Upper lobe of right lung (tissue), 1 donor: Measurements from ENCODE around the gene MOB2. TPM values are rescaled to one million over a fixed set of nuclear protein-coding genes. Genes with fewer than 3 reads are reported as not detected.

ENCODE experiments used
- ATAC-seq: fragments of 200-7000 bp; cut with Tn5 transposase; one replicate; pipeline ENCODE4 v1.9.1; 2020; ENCODE audit warnings: mild to moderate bottlenecking, moderate library complexity
- DNase-seq: peaks from one replicate; pipeline ENCODE4 v3.0.0-alpha.2; 2020
- H3K27ac ChIP-seq: fragments of 200-600 bp; one replicate; pipeline ENCODE4 v1.8.0; 2022
- H3K27me3 ChIP-seq: fragments of 200-600 bp; one replicate; pipeline ENCODE4 v1.8.0; 2022; ENCODE audit warnings: mild to moderate bottlenecking
- H3K36me3 ChIP-seq: fragments of 200-600 bp; one replicate; pipeline ENCODE4 v1.8.0; 2022
- H3K4me1 ChIP-seq: fragments of 200-600 bp; one replicate; pipeline ENCODE4 v1.8.0; 2022
- H3K4me3 ChIP-seq: fragments of 200-600 bp; one replicate; pipeline ENCODE4 v1.8.0; 2022; ENCODE audit warnings: mild to moderate bottlenecking
- H3K9me3 ChIP-seq: fragments of 200-600 bp; one replicate; pipeline ENCODE4 v1.8.0; 2022
- intact Hi-C: fragments of 100-400 bp; cut with DNase I; formaldehyde crosslinking; loops from one replicate; pipeline ENCODE4 v1.11.0; 2022
- total RNA-seq: library from RNA; stranded (reverse); fragmentation: NEBNext Ultra II Directional; extraction: Animal tissue kit (Norgen Biotek cat#: 25700); gene quantifications from one replicate; pipeline ENCODE4 v1.2.1, GENCODE V29; 2021
- TF ChIP-seq, protein P1 (sequence below): fragments of 200-600 bp; IDR thresholded peaks from one replicate; pipeline ENCODE4 v1.8.0; 2022; ENCODE audit warnings: antibody characterized with exemption
- donor health status: DM: no; HTN: yes; CAD: no; lungs with severe emphysema.

The MOB2 gene
- total RNA-seq, 1 donor from 2014 or later, result 58.9 TPM

DNA sequence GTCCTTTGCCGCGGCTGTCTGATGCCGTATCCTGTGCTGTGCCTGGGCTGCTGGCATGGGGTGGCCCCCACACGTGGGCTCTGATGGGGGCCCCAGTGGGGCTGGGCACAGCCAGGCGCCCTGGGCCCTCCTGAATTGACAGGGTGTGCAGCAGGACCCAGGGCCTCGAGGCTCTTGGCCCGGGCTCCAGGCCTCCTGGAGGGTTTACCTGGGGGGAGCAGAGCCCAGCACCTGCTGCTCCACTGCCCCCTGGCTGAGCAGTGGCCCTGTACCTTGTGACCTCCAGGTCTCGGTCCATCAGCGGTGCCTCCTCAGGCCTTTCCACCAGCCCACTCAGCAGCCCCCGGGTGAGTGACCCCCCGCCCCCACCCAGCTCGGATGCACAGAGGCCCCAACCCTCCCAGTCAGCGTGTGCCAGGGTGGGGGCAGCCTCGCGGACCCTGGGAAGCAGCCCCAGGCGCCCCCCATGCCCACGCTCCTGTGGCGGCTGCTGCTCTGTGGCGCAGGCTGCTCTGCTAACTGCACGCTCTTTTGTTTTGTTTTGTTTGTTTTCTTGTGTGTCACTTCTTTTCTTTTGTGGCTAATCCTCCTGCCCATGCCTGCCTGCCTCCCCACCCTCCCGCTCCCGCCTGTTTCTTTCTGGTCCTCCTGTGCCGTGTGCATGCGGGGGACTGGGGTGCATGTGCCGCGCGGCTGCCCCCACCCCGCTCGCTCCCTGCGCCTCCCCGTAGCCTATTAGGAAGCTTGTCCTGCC lies 36.9 kb downstream of the MOB2 start:
- H3K9me3 ChIP-seq, result no peaks in the 10 kb centered on the region
- intact Hi-C loops, result no loop called here
- H3K36me3 ChIP-seq, result no peaks in the 10 kb centered on the region
- TF ChIP-seq, protein P1, sequence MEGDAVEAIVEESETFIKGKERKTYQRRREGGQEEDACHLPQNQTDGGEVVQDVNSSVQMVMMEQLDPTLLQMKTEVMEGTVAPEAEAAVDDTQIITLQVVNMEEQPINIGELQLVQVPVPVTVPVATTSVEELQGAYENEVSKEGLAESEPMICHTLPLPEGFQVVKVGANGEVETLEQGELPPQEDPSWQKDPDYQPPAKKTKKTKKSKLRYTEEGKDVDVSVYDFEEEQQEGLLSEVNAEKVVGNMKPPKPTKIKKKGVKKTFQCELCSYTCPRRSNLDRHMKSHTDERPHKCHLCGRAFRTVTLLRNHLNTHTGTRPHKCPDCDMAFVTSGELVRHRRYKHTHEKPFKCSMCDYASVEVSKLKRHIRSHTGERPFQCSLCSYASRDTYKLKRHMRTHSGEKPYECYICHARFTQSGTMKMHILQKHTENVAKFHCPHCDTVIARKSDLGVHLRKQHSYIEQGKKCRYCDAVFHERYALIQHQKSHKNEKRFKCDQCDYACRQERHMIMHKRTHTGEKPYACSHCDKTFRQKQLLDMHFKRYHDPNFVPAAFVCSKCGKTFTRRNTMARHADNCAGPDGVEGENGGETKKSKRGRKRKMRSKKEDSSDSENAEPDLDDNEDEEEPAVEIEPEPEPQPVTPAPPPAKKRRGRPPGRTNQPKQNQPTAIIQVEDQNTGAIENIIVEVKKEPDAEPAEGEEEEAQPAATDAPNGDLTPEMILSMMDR, result no peak
- no peak for ATAC-seq
- no peaks in the 10 kb centered on the region for H3K4me1 ChIP-seq
- no peak overlapping the region for H3K4me3 ChIP-seq
- no peak for DNase-seq
- no peak overlapping the region for H3K27ac ChIP-seq
- peaks cover 38% of the 10 kb centered on the region for H3K27me3 ChIP-seq

DNA sequence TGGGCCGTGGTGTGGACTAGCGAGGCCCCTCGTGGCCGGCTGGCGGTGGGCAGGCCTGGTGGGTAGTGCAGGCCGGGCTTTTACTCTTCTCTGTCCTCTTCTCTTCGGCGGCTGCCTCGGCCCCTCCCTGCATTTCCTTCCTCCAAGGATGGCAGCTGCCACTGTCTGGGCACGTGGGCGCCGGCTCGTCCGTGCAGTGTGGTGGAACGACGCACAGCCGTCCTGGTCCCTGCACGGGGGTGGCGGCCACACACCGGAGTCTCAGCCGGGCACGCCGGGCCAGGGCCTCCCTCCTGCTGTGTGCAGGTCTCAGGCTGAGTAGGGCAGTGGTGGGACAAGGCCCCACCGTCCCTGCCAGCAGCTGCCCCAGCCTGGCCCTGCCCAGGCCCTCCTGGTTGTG lies 37.7 kb downstream of the MOB2 start:
- H3K27ac ChIP-seq, result no peak overlapping the region
- H3K4me3 ChIP-seq, result no peak overlapping the region
- no peaks in the 10 kb centered on the region for H3K9me3 ChIP-seq
- TF ChIP-seq, protein P1, result no peak
- ATAC-seq (no peak), DNase-seq (no peak)
- no peaks in the 10 kb centered on the region for H3K4me1 ChIP-seq
- H3K27me3 ChIP-seq, result peaks cover 44% of the 10 kb centered on the region
- H3K36me3 ChIP-seq, result no peaks in the 10 kb centered on the region
- intact Hi-C loops, result no loop called here

DNA sequence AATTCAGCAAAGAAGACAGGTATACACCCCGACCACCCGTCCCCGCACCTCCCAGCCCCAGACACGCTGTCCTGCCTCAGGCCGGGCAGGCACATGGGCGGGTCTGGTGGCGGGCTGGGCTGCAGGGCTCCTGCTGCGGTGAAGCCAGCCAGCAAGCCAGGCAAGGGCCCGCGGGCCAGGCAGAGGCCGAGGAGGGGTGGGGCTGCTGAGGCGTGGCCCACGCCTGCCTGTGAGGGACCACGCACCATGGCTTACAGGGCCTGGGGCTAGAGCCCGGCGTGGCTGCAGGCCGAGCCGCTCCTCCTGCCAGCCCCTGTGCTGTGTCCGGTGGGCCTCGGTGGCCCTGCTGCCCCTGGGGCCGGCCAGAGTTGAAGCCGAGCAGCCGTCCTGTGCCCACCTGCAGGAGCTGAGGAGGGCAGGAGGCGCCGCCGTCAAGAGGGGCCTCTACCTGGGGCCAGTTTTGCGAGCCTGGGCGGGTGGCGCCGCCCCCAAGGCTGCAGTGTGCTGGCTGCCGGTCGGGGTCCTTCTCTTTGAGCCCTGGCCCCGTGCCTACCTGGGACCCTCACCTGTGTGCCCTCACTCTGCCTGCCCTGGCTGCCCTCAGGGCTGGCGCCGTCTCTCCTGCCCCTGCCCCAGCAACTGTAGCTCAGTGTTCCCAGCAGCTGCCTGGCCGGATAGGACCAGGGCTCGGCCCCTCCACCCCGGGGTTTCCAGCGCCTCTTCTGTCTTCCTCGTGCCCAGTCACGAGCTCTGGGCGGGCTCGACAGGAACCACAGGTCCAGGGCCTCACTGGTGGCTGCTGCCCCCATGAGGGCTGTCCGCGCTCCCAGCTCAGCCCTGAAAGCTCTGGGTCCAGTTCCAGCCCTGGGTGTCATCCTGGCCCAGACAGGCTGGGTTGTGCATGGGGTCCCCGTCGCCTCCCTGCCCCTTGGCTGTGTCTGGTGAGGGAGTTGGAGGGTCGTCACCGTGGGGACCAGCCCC lies 38.4 kb downstream of the MOB2 start:
- no peak for DNase-seq
- no peaks in the 10 kb centered on the region for H3K36me3 ChIP-seq

GRCh38 chr11:1446623-1447022 lies 40.0 kb downstream of the MOB2 start:
- ATAC-seq (no peak), DNase-seq (no peak)
- TF ChIP-seq, protein P1, result no peak
- Histone ChIP-seq H3K9me3 (no peaks in the 10 kb centered on the region), H3K27ac (no peak overlapping the region), H3K27me3 (peaks cover 50% of the 10 kb centered on the region), H3K36me3 (no peaks in the 10 kb centered on the region), H3K4me3 (no peak overlapping the region), H3K4me1 (no peaks in the 10 kb centered on the region)
- intact Hi-C loops, result no loop called here

More for the DNA sequence above, 38.4 kb downstream of the MOB2 start:
- no peak overlapping the region for H3K4me3 ChIP-seq
- H3K27me3 ChIP-seq, result peaks cover 46% of the 10 kb centered on the region
- TF ChIP-seq, protein P1, result no peak
- H3K4me1 ChIP-seq, result no peaks in the 10 kb centered on the region
- intact Hi-C loops, result no loop called here
- no peak for ATAC-seq
- no peak overlapping the region for H3K27ac ChIP-seq
- H3K9me3 ChIP-seq, result no peaks in the 10 kb centered on the region

DNA sequence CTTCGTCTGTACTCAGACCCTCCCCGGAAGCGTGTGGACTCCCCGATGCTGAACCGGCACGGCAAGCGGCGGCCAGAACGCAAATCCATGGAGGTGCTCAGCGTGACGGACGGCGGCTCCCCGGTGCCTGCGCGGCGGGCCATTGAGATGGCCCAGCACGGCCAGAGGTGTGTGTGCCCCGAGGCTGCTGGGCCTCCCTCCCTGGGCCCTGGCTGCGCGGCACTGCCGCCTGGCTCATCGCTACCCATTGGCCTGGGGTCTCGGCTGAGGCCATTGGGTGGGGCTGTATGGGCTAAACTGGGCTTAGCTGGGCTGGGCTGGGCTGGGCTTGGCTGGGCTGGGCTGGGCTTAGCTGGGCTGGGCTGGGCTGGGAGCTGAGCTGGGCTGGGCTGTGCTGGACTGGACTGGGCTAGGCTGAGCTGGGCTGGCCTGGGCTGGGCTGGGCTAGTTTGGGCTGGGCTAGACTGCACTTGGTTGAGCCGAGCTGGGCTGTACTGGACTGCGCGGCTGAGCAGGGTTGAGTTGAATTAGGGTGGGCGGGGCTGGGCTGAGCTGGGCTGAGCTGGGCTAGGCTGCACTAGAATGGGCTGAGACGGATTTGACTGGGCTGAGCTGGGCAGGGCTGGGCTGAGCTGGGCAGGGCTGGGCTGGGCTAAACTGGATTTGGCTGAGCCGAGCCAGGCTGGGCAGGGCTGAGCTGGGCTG lies 40.7 kb downstream of the MOB2 start:
- Histone ChIP-seq H3K4me3 (no peak overlapping the region), H3K4me1 (no peaks in the 10 kb centered on the region), H3K36me3 (no peaks in the 10 kb centered on the region), H3K27me3 (peaks cover 42% of the 10 kb centered on the region), H3K9me3 (no peaks in the 10 kb centered on the region), H3K27ac (no peak overlapping the region)
- intact Hi-C loops, result no loop called here
- DNase-seq, result no peak
- TF ChIP-seq, protein P1, result no peak
- ATAC-seq, result no peak
